Endothelial cell of umbilical vein (primary cell): ENCODE results near the gene SRSF1. TPM values are rescaled to one million over a fixed set of nuclear protein-coding genes. Genes with fewer than 3 reads are reported as not detected.
A peak's percentile ranks its signal among the peaks of the same experiment; 100 is the strongest.

Source experiments
- BruUV-seq: library from RNA; stranded (reverse); fragments of 400-500 nt; replicated peaks from 2 replicates; lab custom pipeline; 2021; lab: Mats Ljungman, UMichigan
- CTCF ChIA-PET: fragments of 300-600, 350-600 bp; sonication (Branson Sonifier 250); formaldehyde crosslinking; loops from one replicate; lab custom pipeline; 2021; ENCODE audit warnings: antibody characterized with exemption, inconsistent platforms; lab: Charles Lee
- POLR2A ChIA-PET: fragments of 300-600, 350-600 bp; sonication (Branson Sonifier 250); formaldehyde crosslinking; loops from one replicate; lab custom pipeline; 2021; ENCODE audit warnings: antibody characterized with exemption, inconsistent platforms; lab: Charles Lee
- DNase-seq: peaks from one replicate; pipeline ENCODE4 v3.0.0-alpha.2; 2011; ENCODE audit warnings: low read depth, low spot score
- FAIRE-seq: peaks from 2 replicates; lab custom pipeline; 2011; peaks lifted over from hg19 to GRCh38; lab: Jason Lieb, UNC
- H2AFZ ChIP-seq: 2 replicates; pipeline ENCODE4 v1.6.0; 2012; ENCODE audit warnings: low read depth, low read length, control low read depth, inconsistent platforms
- H3K27ac ChIP-seq: 2 replicates; pipeline ENCODE4 v1.5.1; 2011; ENCODE audit warnings: low read depth, mild to moderate bottlenecking, control low read depth, low read length, moderate library complexity; ENCODE audit not compliant: insufficient read depth
- H3K27me3 ChIP-seq, 2 experiments: 2 replicates each; pipeline versions ENCODE4 v1.6.0 to v1.6.1; 2011; ENCODE audit warnings: low read length in 2 of 2, mixed read lengths in 1 of 2; ENCODE audit not compliant: control insufficient read depth in 2 of 2, insufficient read depth in 2 of 2
- H3K36me3 ChIP-seq, 2 experiments: 2 replicates in 1 of 2; 3 replicates in 1 of 2; pipeline ENCODE4 v1.5.1; 2011; ENCODE audit warnings: low read length in 2 of 2, mild to moderate bottlenecking in 1 of 2, moderate library complexity in 1 of 2; ENCODE audit not compliant: control insufficient read depth in 2 of 2, insufficient read depth in 2 of 2; ENCODE audit errors: extremely low read depth in 1 of 2
- H3K4me1 ChIP-seq: 3 replicates; pipeline ENCODE4 v1.5.1; 2011; ENCODE audit warnings: mild to moderate bottlenecking, low read length; ENCODE audit not compliant: control insufficient read depth, insufficient read depth; ENCODE audit errors: extremely low read depth
- H3K4me2 ChIP-seq: 2 replicates; pipeline ENCODE4 v1.6.1; 2011; ENCODE audit warnings: low read length, control low read depth, mixed read lengths; ENCODE audit not compliant: insufficient read depth
- H3K4me3 ChIP-seq, 3 experiments: fragments of 200-600 bp in 1 of 3; sonication (generic), shearing (Covaris generic) in 1 of 3; replicated peaks in 1 of 3; 2 replicates each; pipeline ENCODE4 v1.5.1; 2011 to 2016; ENCODE audit warnings: control low read depth in 3 of 3, low read length in 3 of 3, mild to moderate bottlenecking in 2 of 3, inconsistent platforms in 1 of 3, low read depth in 1 of 3, moderate library complexity in 1 of 3; ENCODE audit not compliant: insufficient read depth in 1 of 3
- H3K79me2 ChIP-seq: 2 replicates; pipeline ENCODE4 v1.6.0; 2012; ENCODE audit warnings: low read length, inconsistent platforms; ENCODE audit not compliant: control insufficient read depth, insufficient read depth
- H3K9ac ChIP-seq: replicated peaks from 2 replicates; pipeline ENCODE3; 2011; ENCODE audit warnings: low read length, control low read depth; ENCODE audit not compliant: insufficient read depth; ENCODE audit errors: extremely low read depth
- H3K9me1 ChIP-seq: replicated peaks from 3 replicates; pipeline ENCODE4 v1.6.0; 2011; ENCODE audit warnings: mild to moderate bottlenecking, low read length; ENCODE audit not compliant: control insufficient read depth, insufficient read depth; ENCODE audit errors: extremely low read depth
- H3K9me3 ChIP-seq: replicated peaks from 2 replicates; pipeline ENCODE4 v1.5.1; 2012; ENCODE audit warnings: low read length, inconsistent platforms; ENCODE audit not compliant: control insufficient read depth, insufficient read depth
- H4K20me1 ChIP-seq: replicated peaks from 2 replicates; pipeline ENCODE3; 2011; ENCODE audit warnings: mild to moderate bottlenecking, low read length; ENCODE audit not compliant: control insufficient read depth, insufficient read depth; ENCODE audit errors: extremely low read depth
- EZH2 ChIP-seq: IDR thresholded peaks from 2 replicates; pipeline ENCODE4 v1.6.1; 2012; ENCODE audit warnings: borderline replicate concordance, low read depth, mild to moderate bottlenecking, moderate library complexity, low read length, inconsistent platforms; ENCODE audit not compliant: severe bottlenecking
- GATA2 ChIP-seq: IDR thresholded peaks from 2 replicates; pipeline ENCODE4 v1.7.0; 2011; ENCODE audit warnings: low read depth, mild to moderate bottlenecking, moderate library complexity, mixed read lengths, low read length; ENCODE audit not compliant: insufficient read length, insufficient read depth
- POLR2A ChIP-seq: IDR thresholded peaks from 2 replicates; pipeline ENCODE4 v1.6.1; 2012; ENCODE audit warnings: low read depth, mild to moderate bottlenecking, control low read depth, low read length
- POLR2AphosphoS5 ChIP-seq: IDR thresholded peaks from 2 replicates; pipeline ENCODE4 v1.6.1; 2012; ENCODE audit warnings: low read depth, mild to moderate bottlenecking, control low read depth, low read length, moderate library complexity; ENCODE audit not compliant: insufficient read depth
- dilution Hi-C: fragments of 300-500 bp; cut with MboI; formaldehyde crosslinking; loops from one replicate; pipeline ENCODE4 v1.15.0; 2019; ENCODE audit warnings: low sequenced_read_pairs; ENCODE audit not compliant: extremely low pct_ligation_motif_present
- intact Hi-C: fragments of 100-400 bp; cut with micrococcal nuclease; formaldehyde crosslinking; loops from one replicate; pipeline ENCODE4 v1.10.0; 2022
- polyA plus RNA-seq, 4 experiments: library from polyadenylated mRNA; depleted of rRNA in 3 of 4; stranded (reverse) in 3 of 4; unstranded in 1 of 4; fragments of >200 nt; gene quantifications; 2 replicates each; pipeline versions ENCODE4 v1.2.1 to v1.2.3, GENCODE V29; 2011 to 2012; ENCODE audit warnings: missing spikeins in 1 of 4
- total RNA-seq: library from RNA; stranded (reverse); gene quantifications from 2 replicates; pipeline ENCODE4 v1.2.3, GENCODE V29; 2021
- TF ChIP-seq, protein P1 (sequence below), 2 donors: IDR thresholded peaks; 1 replicate in 1 of 2; 2 replicates in 1 of 2; pipeline ENCODE4 v1.5.1; 2011; ENCODE audit warnings: low read length in 2 of 2, mild to moderate bottlenecking in 2 of 2, moderate library complexity in 2 of 2, control low read depth in 1 of 2, inconsistent platforms in 1 of 2, low read depth in 1 of 2; ENCODE audit not compliant: insufficient read depth in 1 of 2; ENCODE audit errors: extremely low read depth in 1 of 2
- TF ChIP-seq, protein P2 (sequence below): IDR thresholded peaks from 2 replicates; pipeline ENCODE4 v1.6.1; 2011; ENCODE audit not compliant: insufficient read depth, insufficient read length

Gene SRSF1
- total and polyA plus RNA-seq, 2 donors (not counting 3 experiments of a cell fraction or from before 2014, with no cell fraction given), result 133 to 316 TPM

- CTCF ChIA-PET, result interaction anchor here (0.7 to 15.8 kb wide), 14 partner anchors 8 to 210 kb away, joined by 3 to 584 read pairs (median 4); partner anchors contain the start of genes CUEDC1 and MRPS23
- Histone ChIP-seq H3K79me2 (no peaks in the 10 kb centered on the region), H3K27ac (peak overlapping the region; percentile 31), H3K9ac (peak overlapping the region; percentile 1), H3K4me3 (no peak overlapping the region), H4K20me1 (no peaks in the 10 kb centered on the region), H3K36me3 (peaks cover 3 to 4% of the 10 kb centered on the region in 2 experiments), H3K27me3 (no peaks in the 10 kb centered on the region), H2AFZ (no peak overlapping the region), H3K4me1 (peaks cover 36% of the 10 kb centered on the region), H3K4me2 (peak overlapping the region; percentile 12), H3K9me1 (no peaks in the 10 kb centered on the region), H3K9me3 (no peaks in the 10 kb centered on the region)
- TF ChIP-seq EZH2 (no peak), POLR2AphosphoS5 (peak; percentile 65)
- DNase-seq, result peak; percentile 82
- dilution Hi-C loops (loop anchor here (25.0 kb wide), 1 partner anchor 131 kb away; the partner anchor contains the start of gene MRPS23), intact Hi-C loops (loop anchor here (2.0 kb wide), 1 partner anchor 143 kb away; the partner anchor contains the start of gene MRPS23)
- BruUV-seq, result no TSS peak
- FAIRE-seq, result peak; percentile 64
- POLR2A ChIA-PET, result interaction anchor here (0.7 to 1.3 kb wide), 5 partner anchors 13 to 133 kb away, joined by 3 to 7 read pairs (median 6); partner anchors contain the start of gene SRSF1
Observed at GRCh38 chr17:57993471-57994365, 13.3 kb downstream of the SRSF1 start.

- intact Hi-C loops, result no loop called here
- Histone ChIP-seq H3K4me1 (peaks cover 39% of the 10 kb centered on the region), H3K9me1 (no peaks in the 10 kb centered on the region), H2AFZ (no peak overlapping the region), H3K27ac (no peak overlapping the region), H3K4me2 (no peak overlapping the region), H3K4me3 (no peak overlapping the region), H3K9ac (no peak overlapping the region), H3K36me3 (no peaks in the 10 kb centered on the region), H4K20me1 (no peaks in the 10 kb centered on the region), H3K27me3 (no peaks in the 10 kb centered on the region), H3K79me2 (peaks cover 11% of the 10 kb centered on the region), H3K9me3 (no peaks in the 10 kb centered on the region)
- no peak for FAIRE-seq
- TF ChIP-seq, protein P1, sequence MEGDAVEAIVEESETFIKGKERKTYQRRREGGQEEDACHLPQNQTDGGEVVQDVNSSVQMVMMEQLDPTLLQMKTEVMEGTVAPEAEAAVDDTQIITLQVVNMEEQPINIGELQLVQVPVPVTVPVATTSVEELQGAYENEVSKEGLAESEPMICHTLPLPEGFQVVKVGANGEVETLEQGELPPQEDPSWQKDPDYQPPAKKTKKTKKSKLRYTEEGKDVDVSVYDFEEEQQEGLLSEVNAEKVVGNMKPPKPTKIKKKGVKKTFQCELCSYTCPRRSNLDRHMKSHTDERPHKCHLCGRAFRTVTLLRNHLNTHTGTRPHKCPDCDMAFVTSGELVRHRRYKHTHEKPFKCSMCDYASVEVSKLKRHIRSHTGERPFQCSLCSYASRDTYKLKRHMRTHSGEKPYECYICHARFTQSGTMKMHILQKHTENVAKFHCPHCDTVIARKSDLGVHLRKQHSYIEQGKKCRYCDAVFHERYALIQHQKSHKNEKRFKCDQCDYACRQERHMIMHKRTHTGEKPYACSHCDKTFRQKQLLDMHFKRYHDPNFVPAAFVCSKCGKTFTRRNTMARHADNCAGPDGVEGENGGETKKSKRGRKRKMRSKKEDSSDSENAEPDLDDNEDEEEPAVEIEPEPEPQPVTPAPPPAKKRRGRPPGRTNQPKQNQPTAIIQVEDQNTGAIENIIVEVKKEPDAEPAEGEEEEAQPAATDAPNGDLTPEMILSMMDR (IDR thresholded peaks at IDR 0.05; ENCODE audit: extremely low read depth in 1 of 2, insufficient read depth in 1 of 2, low read depth in 1 of 2, low read length in 2 of 2), result no peak
- TF ChIP-seq POLR2A (no peak), GATA2 (no peak), POLR2AphosphoS5 (no peak), EZH2 (no peak)
- TF ChIP-seq, protein P2, sequence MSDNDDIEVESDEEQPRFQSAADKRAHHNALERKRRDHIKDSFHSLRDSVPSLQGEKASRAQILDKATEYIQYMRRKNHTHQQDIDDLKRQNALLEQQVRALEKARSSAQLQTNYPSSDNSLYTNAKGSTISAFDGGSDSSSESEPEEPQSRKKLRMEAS, result no peak
- CTCF ChIA-PET, result interaction anchor here (1.3 to 15.8 kb wide), 5 partner anchors 8 to 135 kb away, joined by 5 to 584 read pairs (median 5); partner anchors contain the start of gene MRPS23
- dilution Hi-C loops, result loop anchor here (25.0 kb wide), 1 partner anchor 129 kb away; the partner anchor contains the start of gene MRPS23
- POLR2A ChIA-PET, result no interaction called here
- no TSS peak for BruUV-seq
- no peak for DNase-seq
Observed at GRCh38 chr17:57991537-57991936, 15.5 kb downstream of the SRSF1 start.
